GM23338 (cell line): Measurements from ENCODE around the gene SBK3.

ENCODE experiments used
- TF ChIP-seq, protein P1 (sequence below), 2 experiments: fragments of 200-600 bp in 1 of 2; sonication (generic) in 1 of 2; conservative IDR thresholded peaks; 2 replicates each; pipeline versions ENCODE4 v1.5.1 to v1.6.1; 2016 to 2017; ENCODE audit warnings: antibody characterized with exemption in 2 of 2, low read depth in 2 of 2, mild to moderate bottlenecking in 2 of 2, moderate library complexity in 1 of 2
- TF ChIP-seq, protein P2 (sequence below): IDR thresholded peaks from one replicate; pipeline ENCODE4 v1.6.1; 2018; ENCODE audit warnings: antibody characterized with exemption; ENCODE audit not compliant: unreplicated experiment

DNA sequence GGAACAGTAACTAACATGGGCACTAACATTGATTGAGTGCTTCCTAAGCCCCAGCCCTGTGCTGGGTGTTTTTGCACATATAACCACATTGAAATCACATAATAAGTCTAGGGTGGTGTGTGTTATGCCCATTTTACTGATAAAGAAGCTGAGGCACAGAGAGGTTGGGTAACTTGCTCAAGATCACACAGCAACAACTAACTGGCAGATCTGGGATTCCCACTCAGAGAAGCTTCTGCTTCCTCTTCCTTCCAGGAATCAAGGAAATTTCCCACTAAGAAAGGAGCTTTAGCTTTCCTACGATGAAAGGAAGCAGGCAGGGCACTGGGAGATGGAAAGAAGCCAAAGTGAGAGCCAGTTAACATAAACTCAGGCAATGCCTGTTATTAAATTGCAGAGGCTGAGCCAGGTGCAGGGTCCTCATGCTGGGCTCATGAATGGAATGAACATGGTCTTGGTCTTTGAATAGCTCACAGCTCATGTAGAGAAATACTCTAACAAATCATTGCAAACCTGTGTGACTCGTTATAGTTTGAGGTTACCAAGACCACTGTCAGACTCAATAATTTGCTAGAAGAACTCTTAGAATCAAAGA lies 47.0 kb downstream of the SBK3 start:
- TF ChIP-seq, protein P1, sequence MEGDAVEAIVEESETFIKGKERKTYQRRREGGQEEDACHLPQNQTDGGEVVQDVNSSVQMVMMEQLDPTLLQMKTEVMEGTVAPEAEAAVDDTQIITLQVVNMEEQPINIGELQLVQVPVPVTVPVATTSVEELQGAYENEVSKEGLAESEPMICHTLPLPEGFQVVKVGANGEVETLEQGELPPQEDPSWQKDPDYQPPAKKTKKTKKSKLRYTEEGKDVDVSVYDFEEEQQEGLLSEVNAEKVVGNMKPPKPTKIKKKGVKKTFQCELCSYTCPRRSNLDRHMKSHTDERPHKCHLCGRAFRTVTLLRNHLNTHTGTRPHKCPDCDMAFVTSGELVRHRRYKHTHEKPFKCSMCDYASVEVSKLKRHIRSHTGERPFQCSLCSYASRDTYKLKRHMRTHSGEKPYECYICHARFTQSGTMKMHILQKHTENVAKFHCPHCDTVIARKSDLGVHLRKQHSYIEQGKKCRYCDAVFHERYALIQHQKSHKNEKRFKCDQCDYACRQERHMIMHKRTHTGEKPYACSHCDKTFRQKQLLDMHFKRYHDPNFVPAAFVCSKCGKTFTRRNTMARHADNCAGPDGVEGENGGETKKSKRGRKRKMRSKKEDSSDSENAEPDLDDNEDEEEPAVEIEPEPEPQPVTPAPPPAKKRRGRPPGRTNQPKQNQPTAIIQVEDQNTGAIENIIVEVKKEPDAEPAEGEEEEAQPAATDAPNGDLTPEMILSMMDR (conservative IDR thresholded peaks at IDR 0.05; ENCODE audit: low read depth in 2 of 2): no peak
- TF ChIP-seq, protein P2, sequence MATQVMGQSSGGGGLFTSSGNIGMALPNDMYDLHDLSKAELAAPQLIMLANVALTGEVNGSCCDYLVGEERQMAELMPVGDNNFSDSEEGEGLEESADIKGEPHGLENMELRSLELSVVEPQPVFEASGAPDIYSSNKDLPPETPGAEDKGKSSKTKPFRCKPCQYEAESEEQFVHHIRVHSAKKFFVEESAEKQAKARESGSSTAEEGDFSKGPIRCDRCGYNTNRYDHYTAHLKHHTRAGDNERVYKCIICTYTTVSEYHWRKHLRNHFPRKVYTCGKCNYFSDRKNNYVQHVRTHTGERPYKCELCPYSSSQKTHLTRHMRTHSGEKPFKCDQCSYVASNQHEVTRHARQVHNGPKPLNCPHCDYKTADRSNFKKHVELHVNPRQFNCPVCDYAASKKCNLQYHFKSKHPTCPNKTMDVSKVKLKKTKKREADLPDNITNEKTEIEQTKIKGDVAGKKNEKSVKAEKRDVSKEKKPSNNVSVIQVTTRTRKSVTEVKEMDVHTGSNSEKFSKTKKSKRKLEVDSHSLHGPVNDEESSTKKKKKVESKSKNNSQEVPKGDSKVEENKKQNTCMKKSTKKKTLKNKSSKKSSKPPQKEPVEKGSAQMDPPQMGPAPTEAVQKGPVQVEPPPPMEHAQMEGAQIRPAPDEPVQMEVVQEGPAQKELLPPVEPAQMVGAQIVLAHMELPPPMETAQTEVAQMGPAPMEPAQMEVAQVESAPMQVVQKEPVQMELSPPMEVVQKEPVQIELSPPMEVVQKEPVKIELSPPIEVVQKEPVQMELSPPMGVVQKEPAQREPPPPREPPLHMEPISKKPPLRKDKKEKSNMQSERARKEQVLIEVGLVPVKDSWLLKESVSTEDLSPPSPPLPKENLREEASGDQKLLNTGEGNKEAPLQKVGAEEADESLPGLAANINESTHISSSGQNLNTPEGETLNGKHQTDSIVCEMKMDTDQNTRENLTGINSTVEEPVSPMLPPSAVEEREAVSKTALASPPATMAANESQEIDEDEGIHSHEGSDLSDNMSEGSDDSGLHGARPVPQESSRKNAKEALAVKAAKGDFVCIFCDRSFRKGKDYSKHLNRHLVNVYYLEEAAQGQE: no peak
